Hepatocyte (in vitro differentiated cells): Measurements from ENCODE around the gene GINS1. TPM values are rescaled to one million over a fixed set of nuclear protein-coding genes. Genes with fewer than 3 reads are reported as not detected.
A peak's percentile ranks its signal among the peaks of the same experiment; 100 is the strongest.

Experiments used
- DNase-seq: peaks from one replicate; pipeline ENCODE4 v3.0.0-alpha.2; 2016; ENCODE audit warnings: low spot score
- H2AFZ ChIP-seq: fragments of 200-600 bp; sonication (generic); 2 replicates; pipeline ENCODE4 v1.6.0; 2016; ENCODE audit warnings: antibody characterized with exemption, mild to moderate bottlenecking
- H3K27ac ChIP-seq: fragments of 200-600 bp; sonication (generic); 2 replicates; pipeline ENCODE4 v1.5.1; 2016; ENCODE audit warnings: mild to moderate bottlenecking
- H3K27me3 ChIP-seq: fragments of 200-600 bp; sonication (generic); 2 replicates; pipeline ENCODE4 v1.6.1; 2016
- H3K36me3 ChIP-seq: fragments of 200-600 bp; sonication (generic); replicated peaks from 2 replicates; pipeline ENCODE4 v1.5.1; 2016; ENCODE audit warnings: low read depth; ENCODE audit not compliant: insufficient read depth
- H3K4me1 ChIP-seq: fragments of 200-600 bp; sonication (generic); 2 replicates; pipeline ENCODE4 v1.5.1; 2016; ENCODE audit warnings: mild to moderate bottlenecking, moderate library complexity; ENCODE audit not compliant: insufficient read depth
- H3K4me2 ChIP-seq: fragments of 200-600 bp; sonication (generic); 2 replicates; pipeline ENCODE4 v1.6.0; 2016
- H3K4me3 ChIP-seq: fragments of 200-600 bp; sonication (generic); 2 replicates; pipeline ENCODE4 v1.5.1; 2016; ENCODE audit warnings: mild to moderate bottlenecking
- H3K79me2 ChIP-seq: fragments of 200-600 bp; sonication (generic); 2 replicates; pipeline ENCODE4 v1.6.0; 2017; ENCODE audit warnings: mild to moderate bottlenecking
- H3K9me2 ChIP-seq: fragments of 200-600 bp; sonication (generic); replicated peaks from 2 replicates; pipeline ENCODE4 v1.6.0; 2017; ENCODE audit warnings: mild to moderate bottlenecking; ENCODE audit not compliant: insufficient read depth
- H3K9me3 ChIP-seq: fragments of 200-600 bp; sonication (generic); 2 replicates; pipeline ENCODE4 v1.5.1; 2016; ENCODE audit warnings: low read depth, mild to moderate bottlenecking
- H4K20me1 ChIP-seq: fragments of 200-600 bp; sonication (generic); 2 replicates; pipeline ENCODE4 v1.6.0; 2016; ENCODE audit warnings: mild to moderate bottlenecking; ENCODE audit not compliant: insufficient read depth, poor library complexity, severe bottlenecking
- EZH2 ChIP-seq: fragments of 200-600 bp; sonication (generic); IDR thresholded peaks from 2 replicates; pipeline ENCODE4 v1.6.1; 2016; ENCODE audit warnings: antibody characterized with exemption, mild to moderate bottlenecking, borderline replicate concordance
- EZH2phosphoT487 ChIP-seq: fragments of 200-600 bp; sonication (generic); IDR thresholded peaks from one replicate; pipeline ENCODE4 v1.6.1; 2018; ENCODE audit warnings: antibody characterized with exemption, mild to moderate bottlenecking, low read depth, moderate library complexity; ENCODE audit not compliant: unreplicated experiment, severe bottlenecking
- WGBS: methylation state at CpG from one replicate; pipeline ENCODE4 v1.1.6; 2016; ENCODE audit warnings: low lambda C conversion rate; ENCODE audit errors: missing lambda C conversion rate; 5-methylcytosine and 5-hydroxymethylcytosine counted together
- polyA plus RNA-seq: library from polyadenylated mRNA; unstranded; fragments of >200 nt; fragmentation: Nextera tagmentation; extraction: Ambion mirVana; gene quantifications from 2 replicates; pipeline ENCODE4 v1.2.1, GENCODE V29; 2016
- total RNA-seq: library from RNA; depleted of rRNA; stranded (reverse); fragments of >200 nt; gene quantifications from 2 replicates; pipeline ENCODE4 v1.2.3, GENCODE V29; 2014
- TF ChIP-seq, protein P1 (sequence below): fragments of 200-600 bp; sonication (generic); IDR thresholded peaks from 2 replicates; pipeline ENCODE4 v1.5.1; 2016; ENCODE audit warnings: antibody characterized with exemption, mild to moderate bottlenecking; ENCODE audit not compliant: poor library complexity

The GINS1 gene
- total and polyA plus RNA-seq, 2 experiments from 2014 or later, result 6.5 to 7.6 TPM

DNA sequence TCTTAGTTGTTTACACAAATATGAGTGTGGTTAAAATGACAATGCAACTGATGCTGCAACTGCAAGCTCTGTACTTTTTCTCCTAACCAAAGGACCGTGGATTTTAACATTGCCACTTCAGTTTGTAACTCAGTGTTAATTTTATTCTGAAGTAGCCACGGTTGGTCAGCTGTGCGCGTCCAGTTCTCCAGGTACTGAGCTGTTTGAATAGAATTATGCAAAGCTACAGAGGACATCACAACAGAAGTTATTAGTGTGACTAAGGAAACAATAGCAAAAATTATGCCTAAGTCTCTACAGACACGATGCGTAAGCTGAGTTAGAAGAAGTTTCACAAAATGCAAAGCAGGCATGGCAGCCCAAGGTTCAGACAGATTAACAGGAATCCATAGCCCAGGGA lies 12.5 kb upstream of the GINS1 start:
- peaks cover 1% of the 10 kb centered on the region for H3K79me2 ChIP-seq
- no peak overlapping the region for H3K4me3 ChIP-seq
- TF ChIP-seq EZH2, result no peak
- H3K27ac ChIP-seq, result no peak overlapping the region
- no peaks in the 10 kb centered on the region for H3K9me2 ChIP-seq
- WGBS, result 92% methylated on average over 6 of the region's 6 CpGs
- no peaks in the 10 kb centered on the region for H4K20me1 ChIP-seq
- no peak for DNase-seq
- H3K4me1 ChIP-seq, result peaks cover 14% of the 10 kb centered on the region
- H3K36me3 ChIP-seq, result no peaks in the 10 kb centered on the region
- H2AFZ ChIP-seq, result no peak overlapping the region
- H3K4me2 ChIP-seq, result no peak overlapping the region
- no peaks in the 10 kb centered on the region for H3K27me3 ChIP-seq
- no peaks in the 10 kb centered on the region for H3K9me3 ChIP-seq

- TF ChIP-seq, protein P1, sequence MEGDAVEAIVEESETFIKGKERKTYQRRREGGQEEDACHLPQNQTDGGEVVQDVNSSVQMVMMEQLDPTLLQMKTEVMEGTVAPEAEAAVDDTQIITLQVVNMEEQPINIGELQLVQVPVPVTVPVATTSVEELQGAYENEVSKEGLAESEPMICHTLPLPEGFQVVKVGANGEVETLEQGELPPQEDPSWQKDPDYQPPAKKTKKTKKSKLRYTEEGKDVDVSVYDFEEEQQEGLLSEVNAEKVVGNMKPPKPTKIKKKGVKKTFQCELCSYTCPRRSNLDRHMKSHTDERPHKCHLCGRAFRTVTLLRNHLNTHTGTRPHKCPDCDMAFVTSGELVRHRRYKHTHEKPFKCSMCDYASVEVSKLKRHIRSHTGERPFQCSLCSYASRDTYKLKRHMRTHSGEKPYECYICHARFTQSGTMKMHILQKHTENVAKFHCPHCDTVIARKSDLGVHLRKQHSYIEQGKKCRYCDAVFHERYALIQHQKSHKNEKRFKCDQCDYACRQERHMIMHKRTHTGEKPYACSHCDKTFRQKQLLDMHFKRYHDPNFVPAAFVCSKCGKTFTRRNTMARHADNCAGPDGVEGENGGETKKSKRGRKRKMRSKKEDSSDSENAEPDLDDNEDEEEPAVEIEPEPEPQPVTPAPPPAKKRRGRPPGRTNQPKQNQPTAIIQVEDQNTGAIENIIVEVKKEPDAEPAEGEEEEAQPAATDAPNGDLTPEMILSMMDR, result no peak
- TF ChIP-seq EZH2phosphoT487, result no peak
- no peak for TF ChIP-seq EZH2
- H3K4me3 ChIP-seq, result no peak overlapping the region
- H3K79me2 ChIP-seq, result no peaks in the 10 kb centered on the region
- H4K20me1 ChIP-seq, result no peaks in the 10 kb centered on the region
- H3K9me2 ChIP-seq, result no peaks in the 10 kb centered on the region
- H3K27me3 ChIP-seq, result no peaks in the 10 kb centered on the region
- no peaks in the 10 kb centered on the region for H3K36me3 ChIP-seq
- peaks cover 14% of the 10 kb centered on the region for H3K4me1 ChIP-seq
- DNase-seq, result no peak
- H3K4me2 ChIP-seq, result peak overlapping the region; percentile 49
- H3K27ac ChIP-seq, result peak overlapping the region; percentile 88
- no peaks in the 10 kb centered on the region for H3K9me3 ChIP-seq
- 89% methylated on average over 6 of the region's 6 CpGs for WGBS
- H2AFZ ChIP-seq, result no peak overlapping the region
Measured at GRCh38 chr20:25397096-25397495, 10.4 kb upstream of the GINS1 start.

GRCh38 chr20:25397821-25398220 lies 9.7 kb upstream of the GINS1 start:
- Histone ChIP-seq H3K9me3 (no peaks in the 10 kb centered on the region), H3K79me2 (no peaks in the 10 kb centered on the region), H3K4me1 (peaks cover 14% of the 10 kb centered on the region), H3K4me2 (peak overlapping the region; percentile 49), H3K9me2 (no peaks in the 10 kb centered on the region), H3K27me3 (no peaks in the 10 kb centered on the region), H2AFZ (no peak overlapping the region), H3K4me3 (no peak overlapping the region), H3K27ac (peak overlapping the region; percentile 88), H4K20me1 (no peaks in the 10 kb centered on the region), H3K36me3 (no peaks in the 10 kb centered on the region)
- peak; percentile 54 for DNase-seq
- WGBS, result no CpG with 5 or more reads among the region's 1 CpG
- TF ChIP-seq EZH2 (no peak), EZH2phosphoT487 (no peak)
- TF ChIP-seq, protein P1, result no peak

- H3K36me3 ChIP-seq, result no peaks in the 10 kb centered on the region
- H3K79me2 ChIP-seq, result no peaks in the 10 kb centered on the region
- no peaks in the 10 kb centered on the region for H3K9me3 ChIP-seq
- no peaks in the 10 kb centered on the region for H3K27me3 ChIP-seq
- H2AFZ ChIP-seq, result peak overlapping the region; percentile 6
- peaks cover 14% of the 10 kb centered on the region for H3K4me1 ChIP-seq
- TF ChIP-seq EZH2 (no peak), EZH2phosphoT487 (no peak)
- TF ChIP-seq, protein P1, result no peak
- H3K4me2 ChIP-seq, result peak overlapping the region; percentile 29
- no peaks in the 10 kb centered on the region for H4K20me1 ChIP-seq
- H3K9me2 ChIP-seq, result no peaks in the 10 kb centered on the region
- 41% methylated on average over 4 of the region's 4 CpGs for WGBS
- peak overlapping the region; percentile 77 for H3K27ac ChIP-seq
- DNase-seq, result no peak
- no peak overlapping the region for H3K4me3 ChIP-seq
Measured at GRCh38 chr20:25398376-25399036, 9.0 kb upstream of the GINS1 start.
